HEK293 (cell line): ENCODE data around the gene DUSP18.

Source experiments
- CTCF ChIA-PET: fragments of 350-600 bp; formaldehyde crosslinking; extraction: SDS; loops from one replicate; lab custom pipeline; 2021; ENCODE audit warnings: antibody characterized with exemption; lab: Yijun Ruan, JAX
- POLR2A ChIA-PET: fragments of 300-600 bp; formaldehyde crosslinking; extraction: SDS; loops from one replicate; lab custom pipeline; 2020; ENCODE audit warnings: antibody characterized with exemption, inconsistent platforms; lab: Yijun Ruan, JAX
- H3K27ac ChIP-seq: fragments of 200-500 bp; sonication (Bioruptor generic); 2 replicates; pipeline ENCODE4 v1.5.1; 2014; ENCODE audit warnings: low read depth, low read length, control low read depth, inconsistent platforms; ENCODE audit errors: extremely low read depth
- H3K36me3 ChIP-seq, 2 experiments: fragments of 200-500 bp in 1 of 2; sonication (Bioruptor generic) in 1 of 2; 1 replicate in 1 of 2; 2 replicates in 1 of 2; pipeline ENCODE4 v1.5.1; 2014 to 2017; ENCODE audit warnings: inconsistent platforms in 2 of 2, low read length in 2 of 2; ENCODE audit not compliant: control insufficient read depth in 2 of 2, insufficient read depth in 1 of 2
- H3K4me1 ChIP-seq: fragments of 200-500 bp; sonication (Bioruptor generic); 2 replicates; pipeline ENCODE4 v1.5.1; 2014; ENCODE audit warnings: mild to moderate bottlenecking, low read length, inconsistent platforms; ENCODE audit not compliant: control insufficient read depth, insufficient read depth
- H3K4me3 ChIP-seq: 2 replicates; pipeline ENCODE4 v1.5.1; 2011; ENCODE audit warnings: low read depth, mild to moderate bottlenecking, control low read depth, low read length, moderate library complexity
- H3K9me3 ChIP-seq: fragments of 200-500 bp; sonication (Bioruptor generic); 2 replicates; pipeline ENCODE4 v1.5.1; 2014; ENCODE audit warnings: low read depth, low read length, inconsistent platforms; ENCODE audit not compliant: control insufficient read depth, insufficient read depth
- BCL11B ChIP-seq: fragments of 450-650 bp; formaldehyde crosslinking; IDR thresholded peaks from 2 replicates; pipeline ENCODE4 v1.5.1; 2016; ENCODE audit warnings: low read depth, missing biosample characterization, missing genetic modification characterization
- EGR2 ChIP-seq: fragments of 450-650 bp; formaldehyde crosslinking; IDR thresholded peaks from 2 replicates; pipeline ENCODE4 v1.5.1; 2016; ENCODE audit warnings: low read depth, missing biosample characterization, missing genetic modification characterization
- GLI4 ChIP-seq: fragments of 450-650 bp; formaldehyde crosslinking; IDR thresholded peaks from 2 replicates; pipeline ENCODE4 v1.5.1; 2016; ENCODE audit warnings: missing biosample characterization, missing genetic modification characterization
- HOXC10 ChIP-seq: sonication (generic); formaldehyde crosslinking; IDR thresholded peaks from 2 replicates; pipeline ENCODE4 v1.8.1; 2023; ENCODE audit warnings: mild to moderate bottlenecking, missing genetic modification reagents
- PRDM1 ChIP-seq: fragments of 450-650 bp; formaldehyde crosslinking; IDR thresholded peaks from 2 replicates; pipeline ENCODE4; 2016; ENCODE audit warnings: missing biosample characterization, missing genetic modification characterization
- PRDM4 ChIP-seq: fragments of 450-650 bp; formaldehyde crosslinking; IDR thresholded peaks from 2 replicates; pipeline ENCODE4 v1.5.1; 2017; ENCODE audit warnings: missing biosample characterization, missing genetic modification characterization
- SCRT2 ChIP-seq: fragments of 450-650 bp; formaldehyde crosslinking; IDR thresholded peaks from 2 replicates; pipeline ENCODE4 v1.5.1; 2016; ENCODE audit warnings: missing biosample characterization, missing genetic modification characterization
- ZBTB26 ChIP-seq: fragments of 450-650 bp; formaldehyde crosslinking; optimal IDR thresholded peaks from 2 replicates; pipeline ENCODE3; 2016; ENCODE audit warnings: missing biosample characterization, mild to moderate bottlenecking, missing genetic modification characterization
- ZFHX2 ChIP-seq: fragments of 450-650 bp; formaldehyde crosslinking; conservative IDR thresholded peaks from 2 replicates; pipeline ENCODE4 v1.5.1; 2016; ENCODE audit warnings: missing biosample characterization, missing genetic modification characterization
- ZNF133 ChIP-seq: fragments of 450-650 bp; formaldehyde crosslinking; IDR thresholded peaks from 2 replicates; pipeline ENCODE4 v1.5.1; 2016; ENCODE audit warnings: missing biosample characterization, missing genetic modification characterization
- ZNF146 ChIP-seq: fragments of 450-650 bp; formaldehyde crosslinking; IDR thresholded peaks from 2 replicates; pipeline ENCODE4 v1.5.1; 2016; ENCODE audit warnings: missing biosample characterization, missing genetic modification characterization
- ZNF175 ChIP-seq: fragments of 450-650 bp; formaldehyde crosslinking; IDR thresholded peaks from 2 replicates; pipeline ENCODE4 v1.5.1; 2016; ENCODE audit warnings: missing biosample characterization, missing genetic modification characterization
- ZNF184 ChIP-seq: fragments of 450-650 bp; IDR thresholded peaks from 2 replicates; pipeline ENCODE4 v1.5.1; 2018; ENCODE audit warnings: missing biosample characterization, mild to moderate bottlenecking, missing genetic modification characterization
- ZNF2 ChIP-seq: fragments of 450-650 bp; formaldehyde crosslinking; IDR thresholded peaks from 2 replicates; pipeline ENCODE4 v1.5.1; 2016; ENCODE audit warnings: missing biosample characterization, missing genetic modification characterization
- ZNF423 ChIP-seq: fragments of 450-650 bp; formaldehyde crosslinking; IDR thresholded peaks from 2 replicates; pipeline ENCODE4 v1.5.1; 2016; ENCODE audit warnings: missing biosample characterization, missing genetic modification characterization
- ZNF473 ChIP-seq: fragments of 450-650 bp; formaldehyde crosslinking; IDR thresholded peaks from 2 replicates; pipeline ENCODE4 v1.5.1; 2017; ENCODE audit warnings: missing biosample characterization, missing genetic modification characterization
- ZNF555 ChIP-seq: fragments of 450-650 bp; formaldehyde crosslinking; conservative IDR thresholded peaks from 2 replicates; pipeline ENCODE4 v1.5.1; 2017; ENCODE audit warnings: missing biosample characterization, mild to moderate bottlenecking, missing genetic modification characterization, inconsistent platforms
- ZNF571 ChIP-seq: fragments of 450-650 bp; formaldehyde crosslinking; IDR thresholded peaks from 2 replicates; pipeline ENCODE4 v1.5.0; 2017; ENCODE audit warnings: missing biosample characterization, missing genetic modification characterization
- ZNF600 ChIP-seq: fragments of 450-650 bp; formaldehyde crosslinking; IDR thresholded peaks from 2 replicates; pipeline ENCODE4 v1.5.1; 2016; ENCODE audit warnings: missing biosample characterization, missing genetic modification characterization
- ZNF658 ChIP-seq: fragments of 450-650 bp; formaldehyde crosslinking; IDR thresholded peaks from 2 replicates; pipeline ENCODE4; 2016; ENCODE audit warnings: missing biosample characterization, missing genetic modification characterization
- ZNF701 ChIP-seq: fragments of 450-650 bp; formaldehyde crosslinking; IDR thresholded peaks from 2 replicates; pipeline ENCODE4 v1.5.1; 2016; ENCODE audit warnings: missing biosample characterization, missing genetic modification characterization
- TF ChIP-seq, protein P1 (sequence below): fragments of 450-650 bp; formaldehyde crosslinking; IDR thresholded peaks from 2 replicates; pipeline ENCODE4 v1.5.1; 2017; ENCODE audit warnings: missing biosample characterization, missing genetic modification characterization
- TF ChIP-seq, protein P2 (sequence below): fragments of 450-650 bp; formaldehyde crosslinking; IDR thresholded peaks from 2 replicates; pipeline ENCODE4 v1.5.1; 2017; ENCODE audit warnings: missing biosample characterization, missing genetic modification characterization

The DUSP18 gene

GRCh38 chr22:30701872-30702271 lies 34.2 kb upstream of the DUSP18 start:
- ChIA-PET POLR2A (no interaction called here), CTCF (interaction anchor here (0.7 to 1.8 kb wide), 4 partner anchors 9 to 252 kb away, joined by 3 to 6 read pairs (median 4); no protein-coding TSS in a partner anchor)
- Histone ChIP-seq H3K27ac (no peak overlapping the region), H3K36me3 (no peaks in the 10 kb centered on the region), H3K4me3 (no peak overlapping the region), H3K4me1 (no peaks in the 10 kb centered on the region; the same call in 1 of the 2 replicates), H3K9me3 (no peaks in the 10 kb centered on the region)
- TF ChIP-seq ZNF555 (tag by site-specific recombination) (no peak), PRDM4 (no peak), ZBTB26 (tag by site-specific recombination) (no peak), ZNF701 (tag by site-specific recombination) (no peak), ZNF423 (tag by site-specific recombination) (no peak), ZNF133 (tag by site-specific recombination) (no peak), ZNF473 (tag by site-specific recombination) (no peak), SCRT2 (tag by site-specific recombination) (no peak), ZNF571 (tag by site-specific recombination) (no peak), ZFHX2 (tag by site-specific recombination) (peak; percentile 37; the same call in 1 of the 2 replicates), HOXC10 (CRISPR knock-in tag) (no peak), ZNF175 (tag by site-specific recombination) (no peak), GLI4 (no peak), EGR2 (tag by site-specific recombination) (peak; percentile 47), ZNF2 (tag by site-specific recombination) (no peak), ZNF600 (tag by site-specific recombination) (peak; percentile 64; the same call in 1 of the 2 replicates), PRDM1 (peak; percentile 82), ZNF184 (peak; percentile 50; the same call in 1 of the 2 replicates)
- TF ChIP-seq, protein P1, sequence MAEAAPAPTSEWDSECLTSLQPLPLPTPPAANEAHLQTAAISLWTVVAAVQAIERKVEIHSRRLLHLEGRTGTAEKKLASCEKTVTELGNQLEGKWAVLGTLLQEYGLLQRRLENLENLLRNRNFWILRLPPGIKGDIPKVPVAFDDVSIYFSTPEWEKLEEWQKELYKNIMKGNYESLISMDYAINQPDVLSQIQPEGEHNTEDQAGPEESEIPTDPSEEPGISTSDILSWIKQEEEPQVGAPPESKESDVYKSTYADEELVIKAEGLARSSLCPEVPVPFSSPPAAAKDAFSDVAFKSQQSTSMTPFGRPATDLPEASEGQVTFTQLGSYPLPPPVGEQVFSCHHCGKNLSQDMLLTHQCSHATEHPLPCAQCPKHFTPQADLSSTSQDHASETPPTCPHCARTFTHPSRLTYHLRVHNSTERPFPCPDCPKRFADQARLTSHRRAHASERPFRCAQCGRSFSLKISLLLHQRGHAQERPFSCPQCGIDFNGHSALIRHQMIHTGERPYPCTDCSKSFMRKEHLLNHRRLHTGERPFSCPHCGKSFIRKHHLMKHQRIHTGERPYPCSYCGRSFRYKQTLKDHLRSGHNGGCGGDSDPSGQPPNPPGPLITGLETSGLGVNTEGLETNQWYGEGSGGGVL (tag by site-specific recombination) = peak; percentile 65
- TF ChIP-seq, protein P2, sequence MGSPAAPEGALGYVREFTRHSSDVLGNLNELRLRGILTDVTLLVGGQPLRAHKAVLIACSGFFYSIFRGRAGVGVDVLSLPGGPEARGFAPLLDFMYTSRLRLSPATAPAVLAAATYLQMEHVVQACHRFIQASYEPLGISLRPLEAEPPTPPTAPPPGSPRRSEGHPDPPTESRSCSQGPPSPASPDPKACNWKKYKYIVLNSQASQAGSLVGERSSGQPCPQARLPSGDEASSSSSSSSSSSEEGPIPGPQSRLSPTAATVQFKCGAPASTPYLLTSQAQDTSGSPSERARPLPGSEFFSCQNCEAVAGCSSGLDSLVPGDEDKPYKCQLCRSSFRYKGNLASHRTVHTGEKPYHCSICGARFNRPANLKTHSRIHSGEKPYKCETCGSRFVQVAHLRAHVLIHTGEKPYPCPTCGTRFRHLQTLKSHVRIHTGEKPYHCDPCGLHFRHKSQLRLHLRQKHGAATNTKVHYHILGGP (tag by site-specific recombination) = peak; percentile 94

- POLR2A ChIA-PET = interaction anchor here (0.6 kb wide), 1 partner anchor 157 kb away, joined by 5 read pairs; no protein-coding TSS in a partner anchor
These were observed 30.3 kb upstream of the DUSP18 start for GRCh38 chr22:30697975-30698374.

More at GRCh38 chr22:30697975-30698374, 30.3 kb upstream of the DUSP18 start:
- Histone ChIP-seq H3K9me3 (no peaks in the 10 kb centered on the region), H3K36me3 (no peaks in the 10 kb centered on the region), H3K27ac (no peak overlapping the region), H3K4me1 (peaks cover 4% of the 10 kb centered on the region; the same call in 1 of the 2 replicates), H3K4me3 (no peak overlapping the region)
- CTCF ChIA-PET = no interaction called here
- TF ChIP-seq ZNF146 (tag by site-specific recombination) (no peak), BCL11B (tag by site-specific recombination) (no peak), ZNF658 (tag by site-specific recombination) (no peak)
